NCI-H1436 (cell line): ENCODE measurements around the gene SEMA4C.
"Not testable (repeated sequence)": the region's sequence is repeated elsewhere in the genome, so short reads cannot be mapped to it uniquely, and the experiment has no call there.

ENCODE experiments used
- DNase-seq: peaks from one replicate; lab custom pipeline; 2025; lab: John Stamatoyannopoulos, UW

The SEMA4C gene

DNA sequence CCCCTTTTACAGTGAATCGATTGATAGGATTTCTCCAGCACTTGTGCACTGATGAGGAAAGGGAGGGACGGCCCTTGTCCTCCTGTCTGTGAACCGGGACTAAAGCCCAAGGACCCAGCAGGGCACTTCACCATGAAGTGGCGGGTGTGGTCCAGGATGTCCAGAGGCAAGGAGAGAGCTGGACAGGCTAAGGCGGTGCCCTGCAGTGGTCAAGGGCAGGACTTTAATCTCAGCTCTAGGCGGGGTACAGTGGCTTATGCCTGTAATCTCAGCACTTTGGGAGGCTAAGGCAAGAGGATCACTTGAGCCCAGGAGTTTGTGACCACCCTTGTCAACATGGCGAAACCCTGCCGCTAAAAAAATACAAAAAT, 28.2 kb upstream of the SEMA4C start:
- no peak for DNase-seq

DNA sequence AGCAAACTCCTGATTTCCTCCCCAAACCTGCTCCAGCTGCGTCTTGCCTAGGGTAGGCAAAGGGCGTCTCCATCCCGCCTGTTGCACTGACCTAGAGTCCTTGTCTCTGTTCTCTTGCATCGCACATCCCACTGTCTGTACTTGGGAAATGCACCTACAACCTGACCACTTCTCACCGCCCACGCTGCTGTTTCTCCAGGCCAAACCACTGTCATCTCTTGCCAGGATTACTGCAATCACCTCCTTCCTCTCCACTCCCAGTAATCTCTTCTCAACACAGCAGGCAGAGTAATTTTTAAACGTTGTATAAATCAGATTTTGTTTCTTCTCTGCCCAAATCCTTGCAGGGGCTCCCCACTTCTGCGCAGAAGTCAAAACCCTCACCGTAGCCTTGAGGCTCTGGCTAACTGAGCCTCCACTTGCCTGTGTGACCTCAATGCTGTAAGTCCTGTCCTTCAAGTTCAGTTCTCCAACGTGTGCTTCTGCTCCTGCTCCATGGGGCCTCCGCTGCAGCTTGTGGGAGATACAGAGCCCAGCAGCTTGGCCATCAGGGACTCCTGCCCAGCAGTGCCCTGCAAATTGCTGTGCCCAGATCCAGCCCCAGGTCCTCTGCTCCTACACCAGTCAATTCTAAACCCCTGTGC, 27.7 kb upstream of the SEMA4C start:
- no peak for DNase-seq

DNA sequence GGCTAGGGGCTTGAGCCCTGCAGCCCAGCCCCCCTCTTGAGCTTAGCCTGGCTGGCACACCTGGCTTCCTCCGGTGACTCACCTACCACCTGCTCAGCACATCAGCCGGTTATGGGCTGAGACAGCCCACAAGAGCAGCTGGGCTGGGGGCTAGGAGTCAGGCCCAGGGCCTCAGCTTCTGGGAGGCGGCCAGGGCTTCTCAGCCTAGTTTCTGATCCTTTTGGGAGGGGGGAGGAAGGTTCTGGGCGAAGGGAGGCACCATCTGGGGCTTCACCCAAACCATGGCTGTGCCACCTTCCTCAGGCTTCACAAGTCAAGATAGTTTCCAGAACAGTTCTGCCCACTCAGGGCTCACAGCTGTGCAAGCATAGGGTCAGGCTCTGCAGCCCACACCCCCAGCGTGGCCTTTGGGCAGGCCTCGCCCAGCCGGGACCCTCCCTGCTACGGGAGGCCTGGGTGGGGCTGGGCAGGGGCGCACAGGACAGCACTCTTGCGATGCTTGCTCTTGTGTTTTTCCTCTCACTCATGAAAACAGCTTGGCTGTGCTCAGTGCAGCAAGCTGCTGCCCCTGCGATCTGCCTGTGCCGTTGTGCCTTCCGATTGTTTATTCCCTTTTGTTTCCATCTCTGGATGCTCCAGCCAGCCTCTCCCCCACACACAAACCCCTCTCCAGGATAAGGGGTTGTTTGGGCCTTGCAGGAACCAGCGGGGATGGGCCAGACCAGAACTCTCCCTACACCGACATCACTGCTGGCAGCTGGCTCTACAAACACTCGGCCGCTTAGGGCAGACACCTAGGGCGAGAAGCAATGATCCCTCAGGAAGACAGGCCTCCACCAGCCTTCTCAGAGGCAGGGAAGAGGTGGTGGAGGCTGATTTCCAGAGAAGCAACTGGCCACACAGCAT, 26.1 kb upstream of the SEMA4C start:
- peak; percentile 49 for DNase-seq

DNA sequence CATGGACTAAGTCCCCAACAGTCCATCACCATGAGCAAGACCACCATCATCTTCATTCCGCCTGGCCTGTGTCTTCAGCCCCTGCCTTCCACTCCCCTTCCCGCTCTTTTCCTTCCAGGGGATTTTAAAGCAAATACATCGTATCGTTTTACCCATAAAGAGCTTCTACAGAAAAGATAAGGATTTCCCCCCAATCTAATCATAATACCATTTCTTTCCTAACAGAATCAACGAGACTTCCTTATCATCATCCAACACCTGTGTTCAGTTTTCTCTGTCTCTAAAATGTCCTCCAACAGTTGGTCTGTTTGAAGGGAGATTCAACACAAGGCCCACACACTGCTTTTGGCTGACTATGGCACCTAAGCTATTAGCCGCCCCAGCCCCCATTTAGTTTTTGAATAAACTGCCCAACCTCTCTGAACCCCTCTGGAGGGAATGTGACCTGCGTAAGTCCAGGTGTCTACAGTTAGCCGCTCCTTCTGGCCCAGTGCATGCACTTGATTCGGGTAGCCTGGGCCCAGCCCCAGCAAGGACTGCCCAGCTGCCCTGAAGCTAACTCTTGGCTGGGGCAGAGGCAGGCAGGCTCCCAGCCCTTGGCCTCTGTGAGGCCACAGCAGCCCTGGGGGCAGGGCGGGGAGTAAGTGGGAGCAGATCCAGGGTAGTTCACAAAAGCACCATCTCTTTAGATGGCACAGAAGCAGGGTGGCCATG, 25.3 kb upstream of the SEMA4C start:
- no peak for DNase-seq

DNA sequence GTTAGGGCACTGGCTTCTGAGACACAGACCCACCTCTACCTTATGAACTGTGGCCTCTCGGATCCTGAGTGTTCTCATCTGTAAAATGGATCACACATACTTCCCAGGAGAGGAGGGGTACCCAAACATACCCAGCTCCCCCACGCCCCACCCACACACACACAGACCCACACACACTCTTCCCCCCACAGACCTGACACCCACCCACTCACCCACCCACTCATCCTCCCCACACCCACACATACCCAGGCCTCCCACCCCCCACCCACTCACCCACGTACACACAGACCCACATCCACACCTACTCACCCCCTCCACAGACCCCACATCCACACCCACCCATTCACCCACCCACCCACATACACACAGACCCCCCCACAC, 24.3 kb upstream of the SEMA4C start:
- no peak for DNase-seq

DNA sequence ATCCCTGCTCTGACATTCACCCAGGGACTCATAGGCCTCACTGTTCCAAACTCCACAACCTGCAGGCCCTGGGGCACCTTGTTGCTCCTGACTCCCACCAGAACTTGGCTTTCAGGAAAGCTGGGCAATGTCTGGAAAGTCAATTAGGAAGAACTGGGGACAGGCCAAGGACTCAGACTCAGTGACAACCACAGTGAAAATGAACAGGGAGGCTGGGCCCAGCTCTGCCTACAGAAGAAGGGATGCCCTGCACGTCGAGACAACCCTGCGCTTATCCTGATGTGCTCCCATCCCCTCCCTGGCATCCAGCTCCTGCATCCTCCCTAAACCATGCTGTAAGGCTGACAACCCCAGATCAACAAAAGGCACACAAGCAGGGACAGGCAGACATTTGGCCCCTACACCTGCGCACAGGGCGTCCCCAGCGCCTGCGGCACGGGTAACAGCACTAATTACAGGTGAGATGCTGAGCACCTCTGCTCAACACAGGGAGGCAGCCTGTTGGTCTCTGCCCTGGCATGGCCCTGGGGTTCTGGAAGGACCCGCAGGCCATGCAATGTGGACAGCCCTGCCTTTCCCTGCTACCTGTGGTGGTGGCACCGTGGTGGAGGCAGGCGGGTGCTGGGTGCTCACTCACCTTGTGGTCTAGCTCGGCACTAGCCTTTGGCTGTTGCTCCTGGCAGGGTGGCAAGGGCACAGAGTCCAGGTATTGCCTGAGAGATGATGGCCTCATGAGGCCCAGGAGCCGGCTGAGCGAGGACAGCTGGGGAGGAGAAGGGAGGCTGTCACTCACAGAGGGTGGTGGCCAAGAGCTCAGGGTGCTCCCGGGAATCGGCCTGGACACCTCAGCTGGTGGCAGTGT, 23.6 kb upstream of the SEMA4C start:
- no peak for DNase-seq

DNA sequence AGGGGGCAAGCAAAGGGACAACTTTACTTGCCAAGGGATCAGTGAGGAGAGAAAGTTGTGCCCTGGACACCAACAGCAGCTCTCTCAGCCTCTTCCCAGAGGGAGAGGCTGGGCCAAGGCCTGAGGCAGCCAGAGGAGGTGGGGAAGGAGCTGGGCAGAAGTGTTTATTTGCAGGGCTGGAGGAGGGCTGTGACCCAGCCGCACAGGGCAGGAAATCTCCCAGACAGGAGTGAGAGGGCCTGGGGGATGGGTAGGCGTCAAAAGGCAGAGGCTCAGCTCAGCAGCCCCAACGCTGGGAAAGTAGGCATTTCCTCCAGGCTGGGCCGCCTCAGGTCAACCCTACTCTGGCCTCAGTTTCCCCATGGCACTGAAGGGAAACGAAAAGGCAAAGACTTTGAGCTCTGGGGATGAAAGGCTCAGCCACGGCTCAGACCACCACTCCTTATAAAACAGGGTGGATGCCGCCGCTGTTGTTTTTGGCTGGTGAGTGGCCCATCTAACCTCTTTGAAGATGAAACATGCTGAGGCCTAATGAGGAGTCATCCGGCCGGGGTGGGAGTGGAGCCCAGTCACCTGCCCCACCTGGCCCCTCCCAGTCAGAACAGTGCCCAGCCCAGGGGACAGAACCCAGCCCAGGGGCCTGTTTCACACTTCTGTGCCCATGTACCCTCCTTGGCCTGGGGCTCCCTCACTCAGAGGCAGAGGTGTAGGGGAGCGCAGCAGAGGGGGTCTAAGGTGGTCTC, 21.9 kb upstream of the SEMA4C start:
- DNase-seq: no peak

DNA sequence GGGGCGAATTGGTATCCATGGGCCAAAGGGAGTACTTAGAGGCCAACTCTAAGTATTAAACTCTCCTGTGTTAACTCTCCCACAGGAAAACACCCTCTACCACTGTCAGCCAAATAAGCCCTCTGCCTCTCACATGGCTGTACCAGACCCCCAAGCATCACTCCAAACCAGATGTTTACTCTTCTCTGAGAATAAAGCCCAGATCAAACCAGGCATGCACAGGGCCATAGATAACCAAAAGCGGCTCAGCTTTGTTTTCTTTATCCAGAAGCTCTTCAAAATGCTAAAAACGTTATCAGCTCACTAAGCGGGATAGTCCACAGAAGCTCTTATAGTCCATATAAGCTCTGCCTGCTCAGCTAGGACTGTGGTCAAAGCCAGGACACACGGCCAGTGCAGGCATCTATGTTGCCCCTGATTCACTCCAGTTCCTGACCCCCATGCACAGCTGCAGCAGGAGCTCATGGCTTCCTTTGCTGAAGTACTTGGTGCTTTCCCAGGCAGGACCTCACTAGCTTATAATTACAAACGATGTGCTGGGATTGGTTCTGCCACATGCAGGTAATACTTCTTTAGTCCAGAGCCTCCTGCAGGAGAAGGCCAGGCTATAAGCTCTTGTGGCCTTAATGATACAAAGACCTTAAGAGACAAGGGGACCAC, 21.0 kb upstream of the SEMA4C start:
- DNase-seq: no peak

DNA sequence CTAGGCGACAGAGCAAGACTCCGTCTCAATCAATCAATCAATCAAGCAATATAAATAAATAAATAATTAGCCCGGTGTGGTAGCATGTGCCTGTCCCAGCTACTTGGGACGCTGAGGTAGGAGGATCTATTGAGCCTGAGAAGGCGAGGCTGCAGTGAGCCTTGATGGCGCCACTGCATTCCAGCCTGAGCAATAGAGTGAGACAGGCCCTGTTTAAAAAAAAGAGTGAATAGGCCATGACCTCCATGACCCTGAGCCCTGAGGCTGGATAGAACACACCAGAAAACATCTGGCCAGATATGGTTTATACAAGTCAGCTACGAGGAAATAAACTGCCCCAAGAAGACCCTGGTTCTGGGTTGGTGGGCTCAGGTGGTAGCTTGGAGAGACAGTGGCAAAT, 20.4 kb upstream of the SEMA4C start:
- no peak for DNase-seq

DNA sequence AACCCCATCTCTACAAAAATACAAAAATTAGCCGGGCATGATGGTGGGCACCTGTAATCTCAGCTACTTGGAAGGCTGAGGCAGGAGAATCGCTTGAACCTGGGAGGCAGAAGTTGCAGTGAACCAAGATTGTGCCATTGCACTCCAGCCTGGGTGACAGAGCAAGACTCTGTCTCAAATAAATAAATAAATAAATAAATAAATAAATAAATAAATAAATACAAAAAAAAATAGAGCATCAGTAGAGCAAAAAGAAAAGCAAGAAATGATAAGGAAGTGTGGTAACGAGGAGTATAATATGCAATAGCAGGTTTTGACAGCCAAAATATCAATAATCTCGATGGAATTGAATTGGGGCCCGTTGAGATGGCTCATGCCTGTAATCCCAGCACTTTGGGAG, 19.6 kb upstream of the SEMA4C start:
- DNase-seq: not testable (repeated sequence)

DNA sequence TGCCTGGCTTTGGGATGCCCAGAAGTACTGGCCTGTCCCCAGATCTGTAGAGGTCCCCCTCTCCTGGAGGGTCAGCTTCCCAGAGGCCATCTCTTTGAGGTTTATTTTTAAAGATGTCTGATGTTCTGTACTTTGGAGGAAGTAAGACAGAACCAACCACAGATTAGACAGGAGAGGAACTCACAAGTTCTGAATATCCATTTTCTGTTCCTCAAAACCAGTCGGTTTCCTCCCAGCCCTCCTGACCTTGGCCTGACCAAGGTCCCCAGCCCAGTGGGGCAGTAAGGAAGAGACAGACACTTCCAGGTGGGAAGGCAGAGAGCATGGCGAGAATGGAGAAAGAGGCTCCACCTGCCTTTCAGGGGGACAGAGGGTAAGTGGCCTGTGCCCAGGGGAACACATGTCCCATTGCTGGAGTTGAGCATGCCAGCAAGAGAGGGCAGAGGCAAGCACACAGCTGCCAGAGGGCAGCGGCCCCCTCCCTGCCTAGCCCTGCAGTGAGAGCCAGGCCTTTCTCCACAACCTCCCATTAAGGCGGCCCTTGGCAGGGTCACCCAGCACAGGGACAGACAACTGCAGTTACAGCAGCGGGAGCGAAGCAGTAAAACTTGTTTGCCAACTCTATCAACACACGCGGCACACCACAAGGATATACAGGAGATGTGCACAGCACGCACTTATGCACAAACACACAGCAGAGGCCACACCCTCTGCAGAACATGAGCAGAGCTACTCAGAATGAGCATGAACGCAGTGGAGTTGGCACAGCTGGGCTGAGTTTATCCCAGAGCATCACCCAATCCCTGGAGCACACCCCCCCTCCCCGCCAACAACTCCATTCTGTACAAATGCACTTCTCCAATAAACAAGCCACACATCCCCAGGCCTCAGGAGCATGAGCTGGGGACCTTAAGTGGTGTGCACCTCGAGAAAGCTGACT, 18.5 kb upstream of the SEMA4C start:
- no peak for DNase-seq

DNA sequence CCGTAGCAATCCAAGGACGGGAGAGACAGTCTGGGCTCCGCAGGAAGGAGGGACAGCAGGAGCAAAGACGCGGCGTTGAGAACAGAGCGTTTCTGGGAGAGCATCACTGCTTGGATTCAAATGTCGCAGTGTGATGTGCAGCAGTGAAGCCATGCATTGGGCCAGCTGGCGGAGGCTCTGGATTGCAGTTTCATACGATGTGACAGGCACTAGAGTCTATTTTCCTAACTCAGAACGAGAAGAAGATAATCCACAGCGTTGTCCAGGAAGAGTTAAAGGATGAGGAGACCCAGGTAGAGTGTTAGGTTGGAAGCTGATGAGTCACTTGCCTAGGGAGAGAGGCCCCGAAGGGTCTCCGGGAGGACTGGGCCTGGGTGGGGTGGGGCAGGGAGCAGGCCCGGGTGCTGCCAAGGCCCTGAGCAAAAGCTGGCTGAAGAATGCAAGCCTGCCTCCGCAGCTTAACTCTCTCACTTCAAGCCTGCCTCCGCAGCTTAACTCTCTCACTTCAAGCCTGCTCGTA, 17.7 kb upstream of the SEMA4C start:
- no peak for DNase-seq

DNA sequence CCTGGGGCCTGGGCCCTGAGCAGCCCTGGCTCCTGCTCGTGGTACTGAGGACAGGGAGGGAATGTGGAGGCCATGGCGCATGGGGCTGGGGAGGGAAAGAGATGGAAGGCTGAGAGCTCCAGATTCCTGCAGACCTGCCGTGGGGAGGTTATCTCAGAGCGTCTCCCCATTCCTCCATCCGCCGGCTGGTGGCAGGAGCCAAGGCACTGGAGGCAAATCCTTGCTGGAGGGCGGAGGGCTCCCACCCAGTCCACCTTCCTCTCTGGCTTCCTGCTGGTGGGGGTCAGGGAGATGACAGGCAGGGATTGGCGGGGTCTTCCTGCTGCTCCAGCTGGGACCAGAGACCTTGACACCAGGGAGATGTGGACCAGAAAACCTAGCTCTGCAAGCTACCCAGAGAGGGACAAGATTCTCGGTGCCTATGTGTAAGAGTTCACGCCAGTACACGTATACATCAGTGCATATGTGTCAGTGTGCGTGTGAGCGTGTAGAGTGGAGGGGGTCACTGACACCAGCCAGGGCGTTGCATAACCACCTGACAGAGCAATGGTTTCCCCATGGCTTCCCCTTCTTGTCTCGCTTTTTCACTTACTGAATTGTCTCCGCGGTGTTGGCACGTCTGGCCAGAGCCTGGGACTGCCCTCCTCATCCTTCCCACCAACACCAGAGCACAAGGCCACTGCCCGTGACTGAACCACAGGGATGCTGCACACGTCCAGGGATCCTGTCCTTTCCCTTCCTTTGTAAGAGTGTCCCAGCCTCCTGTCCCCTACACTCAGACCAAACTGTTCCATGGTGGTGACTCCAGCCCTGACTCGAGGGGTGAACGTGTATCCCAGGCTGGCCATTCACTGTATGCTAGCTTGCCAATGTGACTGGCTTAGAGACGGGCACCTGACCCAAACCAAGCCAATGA, 15.8 kb upstream of the SEMA4C start:
- no peak for DNase-seq

DNA sequence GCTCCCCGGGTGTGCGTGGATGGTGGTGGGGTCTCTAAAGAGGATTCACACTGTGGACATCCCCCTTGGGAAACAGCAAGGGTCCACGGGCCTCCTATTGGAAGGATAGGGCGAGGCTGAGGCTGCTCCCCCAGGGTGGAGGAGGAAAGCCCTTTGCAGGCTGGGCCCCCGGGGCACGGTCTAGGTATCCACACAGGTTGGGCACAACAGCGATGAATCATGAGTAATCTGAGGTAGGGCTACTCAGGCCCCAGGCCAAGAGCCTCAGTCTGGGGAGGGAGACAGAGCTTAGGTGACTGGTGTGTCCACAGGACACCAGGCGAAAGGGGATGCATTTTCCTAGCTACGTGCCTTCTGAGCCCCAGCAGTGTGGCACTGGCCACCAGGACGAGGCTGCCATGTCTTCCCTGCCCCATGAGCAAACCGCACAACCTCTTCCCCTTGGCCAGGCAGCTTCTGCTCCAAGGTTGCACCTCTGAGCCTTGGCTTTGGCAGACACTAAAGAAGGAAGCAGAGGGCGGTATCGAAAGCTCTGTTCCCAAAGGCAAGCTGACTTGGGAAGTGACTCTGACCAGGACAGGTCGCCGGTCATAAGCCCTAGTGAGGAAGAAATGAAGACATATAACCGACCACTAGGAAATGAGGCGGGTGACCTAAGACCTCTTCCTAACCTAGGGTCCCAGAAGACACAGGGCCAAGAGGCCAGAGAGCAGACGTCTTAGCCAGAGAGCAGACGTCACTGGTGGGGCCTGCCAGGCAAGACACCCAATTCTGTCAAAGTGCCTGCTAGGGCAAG, 14.6 kb upstream of the SEMA4C start:
- no peak for DNase-seq

DNA sequence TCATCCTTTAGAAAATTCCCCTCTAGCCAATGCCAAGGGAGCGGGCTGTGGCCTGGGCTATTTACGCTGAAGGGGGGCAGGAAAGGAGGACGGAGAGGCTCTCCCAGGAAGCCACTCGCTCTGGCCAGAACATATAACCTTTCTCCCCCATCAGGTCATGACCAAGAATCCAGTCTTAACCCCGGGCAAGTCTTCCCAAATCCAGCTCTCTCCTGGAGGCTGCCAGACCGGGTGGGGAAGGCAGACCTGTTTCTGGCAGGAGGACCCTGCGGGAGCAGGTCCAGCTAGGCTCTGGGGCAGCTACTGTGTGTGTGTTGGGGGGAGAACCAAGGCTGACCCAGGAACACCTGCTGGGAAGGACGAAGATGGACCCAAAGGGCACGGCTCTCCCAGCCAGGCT, 13.4 kb upstream of the SEMA4C start:
- no peak for DNase-seq

DNA sequence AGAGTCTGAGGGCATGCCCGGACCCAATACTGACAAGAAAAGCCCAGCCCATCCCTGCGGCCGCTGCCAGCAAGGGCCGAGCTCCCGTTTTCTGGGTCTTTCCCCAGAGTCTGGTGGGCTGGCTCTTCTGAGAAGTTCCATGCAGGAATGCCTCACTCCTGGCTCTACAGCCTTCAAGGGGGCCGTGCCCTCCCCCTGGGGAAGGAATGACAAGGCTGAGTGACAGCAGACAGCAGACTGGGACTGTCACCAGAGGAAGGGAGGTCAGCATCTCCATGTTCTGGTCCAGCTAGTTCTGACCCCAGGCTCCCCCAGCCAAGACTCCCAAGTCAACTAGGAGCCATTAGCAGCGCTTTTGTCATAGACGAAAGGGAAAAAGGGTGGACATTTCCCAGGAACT, 13.0 kb upstream of the SEMA4C start:
- DNase-seq: no peak

DNA sequence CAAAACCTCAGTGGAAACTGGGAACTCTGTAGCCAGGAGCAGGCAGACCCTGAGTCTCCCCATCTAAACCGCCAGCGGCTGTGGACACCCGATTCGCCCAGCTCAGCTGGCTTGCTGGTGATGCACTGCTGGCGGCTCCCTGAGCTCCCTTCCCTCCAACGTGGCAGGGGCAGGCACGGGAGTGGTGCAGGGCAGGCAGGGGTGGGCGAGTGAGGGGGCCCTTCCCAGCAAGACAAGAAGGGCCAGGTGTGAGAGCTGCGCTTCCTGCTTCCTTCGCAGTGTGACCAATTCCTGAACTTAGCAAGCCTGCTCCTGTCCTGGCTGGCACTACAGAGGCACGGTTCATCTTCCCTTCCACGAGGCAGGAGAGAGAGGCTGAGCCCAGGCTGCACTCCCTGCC, 12.3 kb upstream of the SEMA4C start:
- DNase-seq: no peak
